Muscle of leg (tissue), 11 donors: Measurements from ENCODE around the gene LCP2. TPM values are rescaled to one million over a fixed set of nuclear protein-coding genes. Genes with fewer than 3 reads are reported as not detected.

Experiments used
- DNase-seq: peaks from one replicate; pipeline ENCODE4 v3.0.0; 2013
- H3K27ac ChIP-seq: one replicate; pipeline ENCODE4 v1.5.1; 2013; ENCODE audit warnings: mild to moderate bottlenecking, low read length, control low read depth
- H3K27me3 ChIP-seq: one replicate; pipeline ENCODE4 v1.6.1; 2013; ENCODE audit warnings: low read length; ENCODE audit not compliant: control insufficient read depth, insufficient read depth
- H3K36me3 ChIP-seq: one replicate; pipeline ENCODE4 v1.6.1; 2013; ENCODE audit warnings: low read length; ENCODE audit not compliant: control insufficient read depth, insufficient read depth
- H3K4me1 ChIP-seq: one replicate; pipeline ENCODE4 v1.6.1; 2013; ENCODE audit warnings: low read length; ENCODE audit not compliant: control insufficient read depth, insufficient read depth
- H3K4me3 ChIP-seq: one replicate; pipeline ENCODE4 v1.5.1; 2013; ENCODE audit warnings: low read length, control low read depth
- H3K9me3 ChIP-seq: replicated peaks from 2 replicates; pipeline ENCODE4 v1.6.1; 2013; ENCODE audit warnings: low read depth, low read length; ENCODE audit not compliant: control insufficient read depth
- WGBS: methylation state at CpG from one replicate; pipeline ENCODE4 v1.1.5; 2013; ENCODE audit warnings: missing lambda C conversion rate; ENCODE audit not compliant: insufficient coverage; 5-methylcytosine and 5-hydroxymethylcytosine counted together
- polyA plus RNA-seq, 8 donors: library from polyadenylated mRNA; unstranded; fragments of 120-200 nt; gene quantifications; one replicate each; pipeline versions ENCODE4 v1.2.1 to v1.2.3, GENCODE V29; 2013; ENCODE audit warnings: inconsistent platforms in 1 of 8, low replicate concordance in 1 of 8; ENCODE audit not compliant: insufficient read length in 8 of 8, insufficient read depth in 1 of 8
- total RNA-seq: library from RNA; stranded (reverse); fragments of 120-200 nt; gene quantifications from one replicate; pipeline ENCODE4 v1.2.4, GENCODE V29; 2013

Gene LCP2
- total and polyA plus RNA-seq, 9 donors, result 3.9 to 6.4 (median 4.9) TPM

GRCh38 chr5:170308686-170309085 lies 11.1 kb upstream of the LCP2 start:
- no peak overlapping the region for H3K27ac ChIP-seq
- peaks cover 5% of the 10 kb centered on the region for H3K27me3 ChIP-seq
- WGBS, result 100% methylated on average over 1 of the region's 2 CpGs
- H3K4me3 ChIP-seq, result no peak overlapping the region
- peaks cover 34% of the 10 kb centered on the region for H3K4me1 ChIP-seq
- H3K36me3 ChIP-seq, result no peaks in the 10 kb centered on the region
- H3K9me3 ChIP-seq, result no peaks in the 10 kb centered on the region
- no peak for DNase-seq

- H3K4me1 ChIP-seq, result peaks cover 42% of the 10 kb centered on the region
- no peak overlapping the region for H3K4me3 ChIP-seq
- peak; percentile 92 for DNase-seq
- no peaks in the 10 kb centered on the region for H3K36me3 ChIP-seq
- H3K9me3 ChIP-seq, result no peaks in the 10 kb centered on the region
- whole genome bisulfite sequencing, result 24% methylated on average over 12 of the region's 15 CpGs
- H3K27me3 ChIP-seq, result peaks cover 5% of the 10 kb centered on the region
- peak overlapping the region; percentile 56 for H3K27ac ChIP-seq
Measured at GRCh38 chr5:170307575-170308465, 10.2 kb upstream of the LCP2 start.

GRCh38 chr5:170306381-170306831 lies 8.8 kb upstream of the LCP2 start:
- no peak for DNase-seq
- WGBS, result 91% methylated on average over 2 of the region's 5 CpGs
- peaks cover 42% of the 10 kb centered on the region for H3K4me1 ChIP-seq
- peaks cover 3% of the 10 kb centered on the region for H3K27me3 ChIP-seq
- H3K27ac ChIP-seq, result no peak overlapping the region
- H3K4me3 ChIP-seq, result no peak overlapping the region
- no peaks in the 10 kb centered on the region for H3K9me3 ChIP-seq
- no peaks in the 10 kb centered on the region for H3K36me3 ChIP-seq

GRCh38 chr5:170305646-170306025 lies 8.1 kb upstream of the LCP2 start:
- Histone ChIP-seq H3K27me3 (no peaks in the 10 kb centered on the region), H3K27ac (no peak overlapping the region), H3K4me3 (no peak overlapping the region), H3K4me1 (peaks cover 39% of the 10 kb centered on the region), H3K9me3 (no peaks in the 10 kb centered on the region), H3K36me3 (no peaks in the 10 kb centered on the region)
- DNase-seq, result no peak
- no CpG with 5 or more reads among the region's 3 CpGs for WGBS

- peaks cover 33% of the 10 kb centered on the region for H3K4me1 ChIP-seq
- no peaks in the 10 kb centered on the region for H3K9me3 ChIP-seq
- H3K4me3 ChIP-seq, result no peak overlapping the region
- no peaks in the 10 kb centered on the region for H3K27me3 ChIP-seq
- DNase-seq, result no peak
- no peak overlapping the region for H3K27ac ChIP-seq
- WGBS, result 98% methylated on average over 6 of the region's 13 CpGs
- no peaks in the 10 kb centered on the region for H3K36me3 ChIP-seq
Measured at GRCh38 chr5:170305016-170305645, 7.6 kb upstream of the LCP2 start.

GRCh38 chr5:170303549-170303948 lies 6.0 kb upstream of the LCP2 start:
- no peak overlapping the region for H3K4me3 ChIP-seq
- H3K27me3 ChIP-seq, result no peaks in the 10 kb centered on the region
- peak overlapping the region; percentile 3 for H3K27ac ChIP-seq
- no peaks in the 10 kb centered on the region for H3K9me3 ChIP-seq
- WGBS, result 80% methylated on average over 1 of the region's 8 CpGs
- DNase-seq, result no peak
- H3K36me3 ChIP-seq, result no peaks in the 10 kb centered on the region
- peaks cover 31% of the 10 kb centered on the region for H3K4me1 ChIP-seq

- Histone ChIP-seq H3K27me3 (no peaks in the 10 kb centered on the region), H3K4me3 (no peak overlapping the region), H3K4me1 (peaks cover 30% of the 10 kb centered on the region), H3K36me3 (no peaks in the 10 kb centered on the region), H3K9me3 (no peaks in the 10 kb centered on the region), H3K27ac (peak overlapping the region; percentile 20)
- DNase-seq, result peak; percentile 87
- WGBS, result 32% methylated on average over 13 of the region's 17 CpGs
Measured at GRCh38 chr5:170302653-170303501, 5.3 kb upstream of the LCP2 start.

GRCh38 chr5:170301981-170302652 lies 4.5 kb upstream of the LCP2 start:
- no peaks in the 10 kb centered on the region for H3K9me3 ChIP-seq
- 61% methylated on average over 5 of the region's 11 CpGs for WGBS
- H3K27me3 ChIP-seq, result peaks cover 2% of the 10 kb centered on the region
- H3K36me3 ChIP-seq, result no peaks in the 10 kb centered on the region
- H3K4me3 ChIP-seq, result no peak overlapping the region
- H3K4me1 ChIP-seq, result peaks cover 27% of the 10 kb centered on the region
- H3K27ac ChIP-seq, result no peak overlapping the region
- no peak for DNase-seq

GRCh38 chr5:170301149-170301548 lies 3.6 kb upstream of the LCP2 start:
- Histone ChIP-seq H3K27me3 (peaks cover 2% of the 10 kb centered on the region), H3K27ac (no peak overlapping the region), H3K9me3 (no peaks in the 10 kb centered on the region), H3K4me3 (no peak overlapping the region), H3K4me1 (peaks cover 23% of the 10 kb centered on the region), H3K36me3 (no peaks in the 10 kb centered on the region)
- DNase-seq, result no peak
- WGBS, result 89% methylated on average over 4 of the region's 9 CpGs
